ENCODE data around the gene SPATA46. TPM values are rescaled to one million over a fixed set of nuclear protein-coding genes. Genes with fewer than 3 reads are reported as not detected.

Gene SPATA46
- total and polyA plus RNA-seq, 2 of the 8 experiments (the other 6 are each of a cell fraction or from before 2014, with no cell fraction given) = not detected

DNA sequence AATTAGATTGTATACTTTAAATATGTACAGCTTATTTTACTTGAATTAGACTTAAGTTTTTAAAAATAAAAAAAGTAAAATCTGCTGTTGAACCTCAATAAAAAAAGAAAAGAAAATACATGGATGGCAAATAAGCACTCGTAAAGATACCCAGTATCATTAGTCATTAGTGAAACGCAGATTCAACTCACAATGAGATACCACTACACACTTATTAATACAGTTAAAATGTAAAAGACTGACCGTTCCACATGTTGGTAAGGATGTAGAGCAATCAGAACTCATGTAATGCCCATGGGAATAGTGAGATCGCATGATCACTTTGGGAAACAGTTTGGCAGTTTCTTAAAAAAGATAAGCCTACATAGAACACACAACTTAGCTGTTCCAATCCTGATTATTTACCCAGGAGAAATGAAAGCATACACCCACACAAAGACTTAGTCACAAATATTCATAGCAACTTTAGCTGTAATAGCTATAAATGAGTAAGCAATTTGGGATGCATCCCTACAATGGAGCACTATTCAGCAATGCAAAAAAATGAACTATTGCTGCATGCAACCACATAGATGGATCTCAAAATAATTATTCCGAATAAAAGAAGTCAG lies 28.0 kb upstream of the SPATA46 start (continued):
- no peak for TF ChIP-seq CHD1 (IDR thresholded peaks at IDR 0.05; ENCODE audit: low read depth, low read length)
- TF ChIP-seq SIX5 (IDR thresholded peaks at IDR 0.05; ENCODE audit: low read depth, low read length) = no peak
- TF ChIP-seq TAF7 (optimal IDR thresholded peaks at IDR 0.05; ENCODE audit: borderline replicate concordance, low read depth, low read length) = no peak
- TF ChIP-seq BRCA1 (IDR thresholded peaks at IDR 0.05; ENCODE audit: low read depth, low read length) = no peak
- TF ChIP-seq JUN (IDR thresholded peaks at IDR 0.05; ENCODE audit: low read depth, low read length) = no peak
- TF ChIP-seq SAP30 (IDR thresholded peaks at IDR 0.05; ENCODE audit: insufficient read depth, insufficient replicate concordance, low read length) = no peak
- TF ChIP-seq, protein P1, sequence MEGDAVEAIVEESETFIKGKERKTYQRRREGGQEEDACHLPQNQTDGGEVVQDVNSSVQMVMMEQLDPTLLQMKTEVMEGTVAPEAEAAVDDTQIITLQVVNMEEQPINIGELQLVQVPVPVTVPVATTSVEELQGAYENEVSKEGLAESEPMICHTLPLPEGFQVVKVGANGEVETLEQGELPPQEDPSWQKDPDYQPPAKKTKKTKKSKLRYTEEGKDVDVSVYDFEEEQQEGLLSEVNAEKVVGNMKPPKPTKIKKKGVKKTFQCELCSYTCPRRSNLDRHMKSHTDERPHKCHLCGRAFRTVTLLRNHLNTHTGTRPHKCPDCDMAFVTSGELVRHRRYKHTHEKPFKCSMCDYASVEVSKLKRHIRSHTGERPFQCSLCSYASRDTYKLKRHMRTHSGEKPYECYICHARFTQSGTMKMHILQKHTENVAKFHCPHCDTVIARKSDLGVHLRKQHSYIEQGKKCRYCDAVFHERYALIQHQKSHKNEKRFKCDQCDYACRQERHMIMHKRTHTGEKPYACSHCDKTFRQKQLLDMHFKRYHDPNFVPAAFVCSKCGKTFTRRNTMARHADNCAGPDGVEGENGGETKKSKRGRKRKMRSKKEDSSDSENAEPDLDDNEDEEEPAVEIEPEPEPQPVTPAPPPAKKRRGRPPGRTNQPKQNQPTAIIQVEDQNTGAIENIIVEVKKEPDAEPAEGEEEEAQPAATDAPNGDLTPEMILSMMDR (IDR thresholded peaks at IDR 0.05; ENCODE audit: control extremely low read depth in 1 of 3, insufficient read depth in 1 of 3, low read depth in 1 of 3, low read length in 3 of 3) = no peak
- TF ChIP-seq BACH1 (IDR thresholded peaks at IDR 0.05; ENCODE audit: low read length) = no peak
